PC-3 (cell line): ENCODE measurements around the gene MEF2C. TPM values are rescaled to one million over a fixed set of nuclear protein-coding genes. Genes with fewer than 3 reads are reported as not detected.

Source experiments
- ATAC-seq: fragments of 200-7000 bp; cut with Tn5 transposase; 2 replicates; pipeline ENCODE4 v1.9.1; 2020; ENCODE audit warnings: mild to moderate bottlenecking, moderate library complexity
- BruUV-seq: library from RNA; stranded (reverse); fragments of 400-500 nt; replicated peaks from 2 replicates; lab custom pipeline; 2021; lab: Mats Ljungman, UMichigan
- CTCF ChIA-PET: fragments of 300-600 bp; sonication (Branson Sonifier 250); formaldehyde crosslinking; loops from one replicate; lab custom pipeline; 2022; ENCODE audit warnings: antibody characterized with exemption; lab: Charles Lee
- POLR2A ChIA-PET: fragments of 300-600 bp; sonication (Branson Sonifier 250); formaldehyde crosslinking; loops from one replicate; lab custom pipeline; 2022; ENCODE audit warnings: antibody characterized with exemption; ENCODE audit not compliant: unreplicated experiment; lab: Charles Lee
- DNase-seq: peaks from one replicate; pipeline ENCODE4 v3.0.0-alpha.2; 2015
- H2AFZ ChIP-seq: fragments of 300-600 bp; sonication (generic); 2 replicates; pipeline ENCODE4 v1.6.0; 2016; ENCODE audit warnings: antibody characterized with exemption, low read length
- H3F3A ChIP-seq: fragments of 300-600 bp; sonication (generic); one replicate; pipeline ENCODE4 v1.6.0; 2017; ENCODE audit warnings: antibody characterized with exemption, low read length, control low read depth, mild to moderate bottlenecking; ENCODE audit not compliant: unreplicated experiment
- H3K27ac ChIP-seq: fragments of 300-600 bp; sonication (generic); 2 replicates; pipeline ENCODE4 v1.5.1; 2016; ENCODE audit warnings: mild to moderate bottlenecking, low read length
- H3K27me3 ChIP-seq: fragments of 300-600 bp; sonication (generic); 2 replicates; pipeline ENCODE4 v1.6.1; 2016; ENCODE audit warnings: low read length, mixed read lengths
- H3K36me3 ChIP-seq: fragments of 300-600 bp; sonication (generic); 2 replicates; pipeline ENCODE4 v1.6.1; 2016; ENCODE audit warnings: low read depth, mixed run types, low read length, mixed read lengths
- H3K4me1 ChIP-seq: fragments of 300-600 bp; sonication (generic); 2 replicates; pipeline ENCODE4 v1.5.1; 2016; ENCODE audit warnings: low read length; ENCODE audit not compliant: insufficient read depth
- H3K4me2 ChIP-seq: fragments of 300-600 bp; sonication (generic); 2 replicates; pipeline ENCODE4 v1.6.0; 2016; ENCODE audit warnings: low read length
- H3K4me3 ChIP-seq: fragments of 300-600 bp; sonication (generic); 2 replicates; pipeline ENCODE4 v1.5.1; 2016; ENCODE audit warnings: mild to moderate bottlenecking, low read length, mixed read lengths
- H3K79me2 ChIP-seq: fragments of 300-600 bp; sonication (generic); 2 replicates; pipeline ENCODE4 v1.6.1; 2017; ENCODE audit warnings: low read length, mixed read lengths
- H3K9ac ChIP-seq: fragments of 300-600 bp; sonication (generic); 2 replicates; pipeline ENCODE4 v1.6.0; 2016; ENCODE audit warnings: mild to moderate bottlenecking, low read length
- H3K9me2 ChIP-seq: fragments of 300-600 bp; sonication (generic); replicated peaks from 2 replicates; pipeline ENCODE4 v1.6.1; 2016; ENCODE audit warnings: mixed run types, low read length, mixed read lengths
- H3K9me3 ChIP-seq: fragments of 300-600 bp; sonication (generic); 2 replicates; pipeline ENCODE4 v1.6.1; 2016; ENCODE audit warnings: low read length, mixed read lengths
- H4K20me1 ChIP-seq: fragments of 300-600 bp; sonication (generic); 2 replicates; pipeline ENCODE4 v1.6.1; 2016; ENCODE audit warnings: low read length, mixed read lengths
- EZH2 ChIP-seq: fragments of 300-600 bp; sonication (generic); IDR thresholded peaks from one replicate; pipeline ENCODE4 v1.6.1; 2017; ENCODE audit warnings: antibody characterized with exemption, mild to moderate bottlenecking, low read length; ENCODE audit not compliant: unreplicated experiment
- EZH2phosphoT487 ChIP-seq: fragments of 300-600 bp; sonication (generic); IDR thresholded peaks from 2 replicates; pipeline ENCODE4 v1.6.1; 2018; ENCODE audit warnings: mild to moderate bottlenecking, antibody characterized with exemption, low read length, borderline replicate concordance
- intact Hi-C: fragments of 100-400 bp; cut with micrococcal nuclease; formaldehyde crosslinking; loops from 2 replicates; pipeline ENCODE4 v1.9.0; 2023
- total RNA-seq: library from RNA; depleted of rRNA; stranded (reverse); fragments of >200 nt; gene quantifications from 2 replicates; pipeline ENCODE4 v1.2.3, GENCODE V29; 2014
- TF ChIP-seq, protein P1 (sequence below): fragments of 300-600 bp; sonication (generic); conservative IDR thresholded peaks from 2 replicates; pipeline ENCODE4 v1.5.1; 2017; ENCODE audit warnings: antibody characterized with exemption, low read depth, mild to moderate bottlenecking, low read length

Gene MEF2C
- total RNA-seq, 1 experiment from 2014 or later: 8.0 TPM

- no peaks in the 10 kb centered on the region for H3K79me2 ChIP-seq
- H4K20me1 ChIP-seq: no peaks in the 10 kb centered on the region
- no peaks in the 10 kb centered on the region for H3K9me3 ChIP-seq
- ChIA-PET POLR2A (interaction anchor here (0.5 kb wide), 1 partner anchor 219 kb away, joined by 4 read pairs; no protein-coding TSS in a partner anchor), CTCF (interaction anchor here (0.6 kb wide), 1 partner anchor 175 kb away, joined by 3 read pairs; no protein-coding TSS in a partner anchor)
- H3K9ac ChIP-seq: no peak overlapping the region
- DNase-seq: peak; percentile 64
- H3K27ac ChIP-seq: peak overlapping the region; percentile 15; the same call in 1 of the 2 replicates
- H3K27me3 ChIP-seq: no peaks in the 10 kb centered on the region
- H3K4me2 ChIP-seq: peak overlapping the region; percentile 42
- no peaks in the 10 kb centered on the region for H3F3A ChIP-seq
- H2AFZ ChIP-seq: no peak overlapping the region
- TF ChIP-seq, protein P1, sequence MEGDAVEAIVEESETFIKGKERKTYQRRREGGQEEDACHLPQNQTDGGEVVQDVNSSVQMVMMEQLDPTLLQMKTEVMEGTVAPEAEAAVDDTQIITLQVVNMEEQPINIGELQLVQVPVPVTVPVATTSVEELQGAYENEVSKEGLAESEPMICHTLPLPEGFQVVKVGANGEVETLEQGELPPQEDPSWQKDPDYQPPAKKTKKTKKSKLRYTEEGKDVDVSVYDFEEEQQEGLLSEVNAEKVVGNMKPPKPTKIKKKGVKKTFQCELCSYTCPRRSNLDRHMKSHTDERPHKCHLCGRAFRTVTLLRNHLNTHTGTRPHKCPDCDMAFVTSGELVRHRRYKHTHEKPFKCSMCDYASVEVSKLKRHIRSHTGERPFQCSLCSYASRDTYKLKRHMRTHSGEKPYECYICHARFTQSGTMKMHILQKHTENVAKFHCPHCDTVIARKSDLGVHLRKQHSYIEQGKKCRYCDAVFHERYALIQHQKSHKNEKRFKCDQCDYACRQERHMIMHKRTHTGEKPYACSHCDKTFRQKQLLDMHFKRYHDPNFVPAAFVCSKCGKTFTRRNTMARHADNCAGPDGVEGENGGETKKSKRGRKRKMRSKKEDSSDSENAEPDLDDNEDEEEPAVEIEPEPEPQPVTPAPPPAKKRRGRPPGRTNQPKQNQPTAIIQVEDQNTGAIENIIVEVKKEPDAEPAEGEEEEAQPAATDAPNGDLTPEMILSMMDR: no peak
- TF ChIP-seq EZH2phosphoT487 (no peak), EZH2 (no peak)
- no peaks in the 10 kb centered on the region for H3K9me2 ChIP-seq
- BruUV-seq: no TSS peak
- peaks cover 9% of the 10 kb centered on the region for H3K4me1 ChIP-seq
- peak; percentile 98 for ATAC-seq
- no peaks in the 10 kb centered on the region for H3K36me3 ChIP-seq
- intact Hi-C loops: no loop called here
- no peak overlapping the region for H3K4me3 ChIP-seq
These were observed 42.9 kb upstream of the MEF2C start for GRCh38 chr5:88925692-88926490.

DNA sequence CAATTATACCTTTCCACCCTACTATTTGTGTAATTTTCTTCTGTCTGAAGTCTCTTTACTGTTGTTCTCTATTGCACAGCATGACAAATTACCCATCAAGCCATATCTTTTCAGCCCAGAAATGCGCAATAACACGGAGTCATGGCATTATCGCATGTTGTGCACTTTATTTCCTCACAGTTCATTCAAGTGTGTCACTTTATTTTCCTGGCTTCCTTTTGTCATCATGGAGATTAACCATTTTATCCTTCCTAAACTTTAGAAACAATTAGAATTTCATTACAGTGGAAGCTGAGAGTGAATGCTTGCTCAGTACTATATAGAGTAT lies 41.3 kb upstream of the MEF2C start:
- CTCF ChIA-PET: no interaction called here

More for the DNA sequence above, 41.3 kb upstream of the MEF2C start:
- intact Hi-C loops: no loop called here
- ATAC-seq (no peak), DNase-seq (no peak)
- H2AFZ ChIP-seq: no peak overlapping the region
- no peaks in the 10 kb centered on the region for H3F3A ChIP-seq
- H3K4me3 ChIP-seq: no peak overlapping the region
- H3K9me2 ChIP-seq: no peaks in the 10 kb centered on the region
- POLR2A ChIA-PET: no interaction called here
- H3K9me3 ChIP-seq: no peaks in the 10 kb centered on the region
- TF ChIP-seq EZH2: no peak
- TF ChIP-seq, protein P1: no peak
- TF ChIP-seq EZH2phosphoT487: no peak
- no peak overlapping the region for H3K27ac ChIP-seq
- no peaks in the 10 kb centered on the region for H4K20me1 ChIP-seq
- BruUV-seq: no TSS peak
- H3K4me1 ChIP-seq: peaks cover 9% of the 10 kb centered on the region
- H3K9ac ChIP-seq: no peak overlapping the region
- H3K27me3 ChIP-seq: no peaks in the 10 kb centered on the region
- no peaks in the 10 kb centered on the region for H3K79me2 ChIP-seq
- H3K36me3 ChIP-seq: no peaks in the 10 kb centered on the region
- H3K4me2 ChIP-seq: no peak overlapping the region
